ENCODE results near the gene JAGN1. TPM values are rescaled to one million over a fixed set of nuclear protein-coding genes. Genes with fewer than 3 reads are reported as not detected.

JAGN1 gene
- total and polyA plus RNA-seq, 9 of the 15 experiments (the other 6 are each of a cell fraction or from before 2014, with no cell fraction given) = 31.6 to 77.8 (median 40.3) TPM

DNA sequence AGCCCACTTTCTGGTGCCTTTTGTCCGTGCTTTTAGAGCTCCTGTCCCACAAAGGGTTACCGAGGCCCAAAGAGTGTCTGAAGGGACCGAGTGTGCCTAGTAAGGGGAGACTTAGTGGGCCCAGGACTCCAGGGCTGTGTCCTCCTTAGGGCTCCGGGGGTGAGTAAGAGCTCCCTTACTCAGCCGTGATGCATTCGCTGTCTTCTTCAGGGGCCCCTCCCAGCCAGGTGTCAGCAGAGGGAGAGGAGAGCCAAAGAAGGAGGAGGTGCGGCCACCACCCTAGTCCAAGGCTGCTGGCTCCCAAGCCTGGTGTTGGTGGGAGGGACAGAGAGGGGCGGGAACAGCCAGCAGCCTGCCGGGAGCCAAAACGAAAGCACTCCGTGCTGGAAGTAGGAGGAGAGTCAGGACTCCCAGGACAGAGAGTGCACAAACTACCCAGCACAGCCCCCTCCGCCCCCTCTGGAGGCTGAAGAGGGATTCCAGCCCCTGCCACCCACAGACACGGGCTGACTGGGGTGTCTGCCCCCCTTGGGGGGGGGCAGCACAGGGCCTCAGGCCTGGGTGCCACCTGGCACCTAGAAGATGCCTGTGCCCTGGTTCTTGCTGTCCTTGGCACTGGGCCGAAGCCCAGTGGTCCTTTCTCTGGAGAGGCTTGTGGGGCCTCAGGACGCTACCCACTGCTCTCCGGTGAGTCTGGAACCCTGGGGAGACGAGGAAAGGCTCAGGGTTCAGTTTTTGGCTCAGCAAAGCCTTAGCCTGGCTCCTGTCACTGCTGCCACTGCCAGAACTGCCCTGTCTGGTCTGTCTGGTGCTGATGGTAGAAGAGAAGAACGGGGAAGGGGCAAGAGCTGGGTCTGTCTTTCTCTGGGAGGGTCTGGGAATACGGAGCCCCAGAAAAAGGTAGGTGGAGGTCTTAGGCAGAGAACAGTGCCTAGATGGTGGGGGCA is 26.6 kb downstream of the JAGN1 start, which contains the start of gene IL17RC (continued):
- TF ChIP-seq GTF2A2 (tag; IDR thresholded peaks at IDR 0.05) (no peak), HSF4 (CRISPR knock-in tag; IDR thresholded peaks at IDR 0.05; ENCODE audit: borderline replicate concordance) (no peak), TAF15 (IDR thresholded peaks at IDR 0.05; ENCODE audit: low read depth, low read length) (no peak), ETS2 (tag; IDR thresholded peaks at IDR 0.05; ENCODE audit: borderline replicate concordance, poor library complexity, severe bottlenecking) (no peak), KLF13 (tag; IDR thresholded peaks at IDR 0.05; ENCODE audit: borderline replicate concordance, low read depth) (no peak; the same call in 1 of the 2 replicates), NR2C2 (CRISPR knock-in tag; IDR thresholded peaks at IDR 0.05) (no peak; the same call in 1 of the 2 replicates), NR2C2 (tag; IDR thresholded peaks at IDR 0.05) (no peak), ETV5 (CRISPR knock-in tag; IDR thresholded peaks at IDR 0.05; ENCODE audit: low read depth) (no peak), ZSCAN29 (IDR thresholded peaks at IDR 0.05) (no peak), KDM2B (CRISPR knock-in tag; IDR thresholded peaks at IDR 0.05) (no peak), SETDB1 (IDR thresholded peaks at IDR 0.05; ENCODE audit: low read length) (no peak), DIDO1 (tag; IDR thresholded peaks at IDR 0.05; ENCODE audit: low read depth) (no peak), ZC3H4 (CRISPR knock-in tag; IDR thresholded peaks at IDR 0.05; ENCODE audit: borderline replicate concordance) (no peak), CEBPG (CRISPR knock-in tag; IDR thresholded peaks at IDR 0.05) (no peak), CEBPG (tag; conservative IDR thresholded peaks at IDR 0.05 in 1 of 2, IDR thresholded peaks at IDR 0.05 in 1 of 2) (no peak), MEF2D (tag; conservative IDR thresholded peaks at IDR 0.05; ENCODE audit: low read depth) (no peak), NFATC3 (IDR thresholded peaks at IDR 0.05) (no peak), ZKSCAN1 (IDR thresholded peaks at IDR 0.05; ENCODE audit: low read depth, low read length) (no peak)
- TF ChIP-seq, protein P1, sequence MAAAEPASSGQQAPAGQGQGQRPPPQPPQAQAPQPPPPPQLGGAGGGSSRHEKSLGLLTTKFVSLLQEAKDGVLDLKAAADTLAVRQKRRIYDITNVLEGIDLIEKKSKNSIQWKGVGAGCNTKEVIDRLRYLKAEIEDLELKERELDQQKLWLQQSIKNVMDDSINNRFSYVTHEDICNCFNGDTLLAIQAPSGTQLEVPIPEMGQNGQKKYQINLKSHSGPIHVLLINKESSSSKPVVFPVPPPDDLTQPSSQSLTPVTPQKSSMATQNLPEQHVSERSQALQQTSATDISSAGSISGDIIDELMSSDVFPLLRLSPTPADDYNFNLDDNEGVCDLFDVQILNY (CRISPR knock-in tag; IDR thresholded peaks at IDR 0.05) = no peak
- TF ChIP-seq, protein P2, sequence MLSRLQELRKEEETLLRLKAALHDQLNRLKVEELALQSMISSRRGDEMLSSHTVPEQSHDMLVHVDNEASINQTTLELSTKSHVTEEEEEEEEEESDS (CRISPR knock-in tag; IDR thresholded peaks at IDR 0.05) = no peak
- TF ChIP-seq, protein P3, sequence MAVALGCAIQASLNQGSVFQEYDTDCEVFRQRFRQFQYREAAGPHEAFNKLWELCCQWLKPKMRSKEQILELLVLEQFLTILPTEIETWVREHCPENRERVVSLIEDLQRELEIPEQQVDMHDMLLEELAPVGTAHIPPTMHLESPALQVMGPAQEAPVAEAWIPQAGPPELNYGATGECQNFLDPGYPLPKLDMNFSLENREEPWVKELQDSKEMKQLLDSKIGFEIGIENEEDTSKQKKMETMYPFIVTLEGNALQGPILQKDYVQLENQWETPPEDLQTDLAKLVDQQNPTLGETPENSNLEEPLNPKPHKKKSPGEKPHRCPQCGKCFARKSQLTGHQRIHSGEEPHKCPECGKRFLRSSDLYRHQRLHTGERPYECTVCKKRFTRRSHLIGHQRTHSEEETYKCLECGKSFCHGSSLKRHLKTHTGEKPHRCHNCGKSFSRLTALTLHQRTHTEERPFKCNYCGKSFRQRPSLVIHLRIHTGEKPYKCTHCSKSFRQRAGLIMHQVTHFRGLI (CRISPR knock-in tag; IDR thresholded peaks at IDR 0.05) = no peak
- TF ChIP-seq, protein P4, sequence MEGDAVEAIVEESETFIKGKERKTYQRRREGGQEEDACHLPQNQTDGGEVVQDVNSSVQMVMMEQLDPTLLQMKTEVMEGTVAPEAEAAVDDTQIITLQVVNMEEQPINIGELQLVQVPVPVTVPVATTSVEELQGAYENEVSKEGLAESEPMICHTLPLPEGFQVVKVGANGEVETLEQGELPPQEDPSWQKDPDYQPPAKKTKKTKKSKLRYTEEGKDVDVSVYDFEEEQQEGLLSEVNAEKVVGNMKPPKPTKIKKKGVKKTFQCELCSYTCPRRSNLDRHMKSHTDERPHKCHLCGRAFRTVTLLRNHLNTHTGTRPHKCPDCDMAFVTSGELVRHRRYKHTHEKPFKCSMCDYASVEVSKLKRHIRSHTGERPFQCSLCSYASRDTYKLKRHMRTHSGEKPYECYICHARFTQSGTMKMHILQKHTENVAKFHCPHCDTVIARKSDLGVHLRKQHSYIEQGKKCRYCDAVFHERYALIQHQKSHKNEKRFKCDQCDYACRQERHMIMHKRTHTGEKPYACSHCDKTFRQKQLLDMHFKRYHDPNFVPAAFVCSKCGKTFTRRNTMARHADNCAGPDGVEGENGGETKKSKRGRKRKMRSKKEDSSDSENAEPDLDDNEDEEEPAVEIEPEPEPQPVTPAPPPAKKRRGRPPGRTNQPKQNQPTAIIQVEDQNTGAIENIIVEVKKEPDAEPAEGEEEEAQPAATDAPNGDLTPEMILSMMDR (IDR thresholded peaks at IDR 0.05 in 2 of 3, conservative IDR thresholded peaks at IDR 0.05 in 1 of 3; ENCODE audit: insufficient read depth in 2 of 3, low read depth in 1 of 3, low read length in 3 of 3) = no peak
- TF ChIP-seq, protein P5, sequence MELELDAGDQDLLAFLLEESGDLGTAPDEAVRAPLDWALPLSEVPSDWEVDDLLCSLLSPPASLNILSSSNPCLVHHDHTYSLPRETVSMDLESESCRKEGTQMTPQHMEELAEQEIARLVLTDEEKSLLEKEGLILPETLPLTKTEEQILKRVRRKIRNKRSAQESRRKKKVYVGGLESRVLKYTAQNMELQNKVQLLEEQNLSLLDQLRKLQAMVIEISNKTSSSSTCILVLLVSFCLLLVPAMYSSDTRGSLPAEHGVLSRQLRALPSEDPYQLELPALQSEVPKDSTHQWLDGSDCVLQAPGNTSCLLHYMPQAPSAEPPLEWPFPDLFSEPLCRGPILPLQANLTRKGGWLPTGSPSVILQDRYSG (tag; conservative IDR thresholded peaks at IDR 0.05; ENCODE audit: low read depth) = no peak

All from K562 (cell line).